Stimulated activated effector memory CD8-positive, alpha-beta T cell treated with anti-CD3 and anti-CD28 coated beads, Interleukin-12 subunit alpha, Interleukin-12 subunit beta, amount 100 ng/mL, for 72 hours (primary cell): ENCODE measurements around the gene GNL1.
"Not testable (repeated sequence)": the region's sequence is repeated elsewhere in the genome, so short reads cannot be mapped to it uniquely, and the experiment has no call there.

Experiments
- ATAC-seq: fragments of 150-1000 bp; cut with Tn5 transposase; 2 replicates; pipeline ENCODE4 v1.10.0; 2021
- DNase-seq, 2 donors: peaks; one replicate each; pipeline ENCODE4 v3.0.0; 2021 to 2022; ENCODE audit warnings: low spot score in 2 of 2
- H3K27ac Mint-ChIP-seq: one replicate; pipeline ENCODE4 v1.8.0; 2022; ENCODE audit warnings: mild to moderate bottlenecking, mixed read lengths
- H3K36me3 Mint-ChIP-seq: one replicate; pipeline ENCODE4 v1.8.0; 2022; ENCODE audit warnings: mild to moderate bottlenecking, mixed read lengths
- H3K4me1 Mint-ChIP-seq: one replicate; pipeline ENCODE4 v1.8.0; 2022; ENCODE audit warnings: mixed read lengths
- H3K4me3 Mint-ChIP-seq: one replicate; pipeline ENCODE4 v1.8.0; 2022; ENCODE audit warnings: mild to moderate bottlenecking, mixed read lengths
- H3K9me3 Mint-ChIP-seq: one replicate; pipeline ENCODE4 v1.8.0; 2022; ENCODE audit warnings: mixed read lengths

GNL1 gene

GRCh38 chr6:30556066-30556905 is at the start of gene GNL1:
Gene GNL1 (minus strand): TSS chr6:30556489. CDS start chr6:30556203, 286 bp downstream.
- H3K4me1 Mint-ChIP-seq, result peaks cover 63% of the 10 kb centered on the region
- peaks cover 95% of the 10 kb centered on the region for H3K36me3 Mint-ChIP-seq
- peak within 1 kb of the TSS; percentile 88 for H3K4me3 Mint-ChIP-seq

GRCh38 chr6:30603961-30604360 is 47.7 kb upstream of the GNL1 start:
- ATAC-seq, result no peak
- no peak for DNase-seq
- peaks cover 100% of the 10 kb centered on the region for H3K36me3 Mint-ChIP-seq
- H3K4me1 Mint-ChIP-seq, result peaks cover 50% of the 10 kb centered on the region
- peak overlapping the region; percentile 76 for H3K27ac Mint-ChIP-seq
- H3K4me3 Mint-ChIP-seq, result no peak overlapping the region
- H3K9me3 Mint-ChIP-seq, result no peaks in the 10 kb centered on the region

More at GRCh38 chr6:30556066-30556905, at the start of gene GNL1:
- Mint-ChIP-seq H3K27ac (peak within 1 kb of the TSS; percentile 97), H3K9me3 (no peaks in the 10 kb centered on the region)
- DNase-seq, result peak; percentile 97 to 100
- ATAC-seq, result peak; percentile 92

- Mint-ChIP-seq H3K4me1 (peaks cover 42% of the 10 kb centered on the region), H3K36me3 (peaks cover 100% of the 10 kb centered on the region), H3K4me3 (no peak overlapping the region), H3K9me3 (no peaks in the 10 kb centered on the region), H3K27ac (peak overlapping the region; percentile 85)
- DNase-seq, result no peak
- ATAC-seq, result no peak
Measured at GRCh38 chr6:30601815-30602641, 45.7 kb upstream of the GNL1 start.

GRCh38 chr6:30601436-30601814 is 45.1 kb upstream of the GNL1 start:
- H3K9me3 Mint-ChIP-seq, result no peaks in the 10 kb centered on the region
- no peak overlapping the region for H3K4me3 Mint-ChIP-seq
- ATAC-seq (no peak), DNase-seq (peak in 1 of 2 donors; percentile 52)
- H3K36me3 Mint-ChIP-seq, result peaks cover 100% of the 10 kb centered on the region
- peaks cover 39% of the 10 kb centered on the region for H3K4me1 Mint-ChIP-seq
- peak overlapping the region; percentile 85 for H3K27ac Mint-ChIP-seq

GRCh38 chr6:30600451-30600961 is 44.2 kb upstream of the GNL1 start:
- H3K4me3 Mint-ChIP-seq, result no peak overlapping the region
- peaks cover 100% of the 10 kb centered on the region for H3K36me3 Mint-ChIP-seq
- DNase-seq, result no peak
- H3K27ac Mint-ChIP-seq, result peak overlapping the region; percentile 85
- no peaks in the 10 kb centered on the region for H3K9me3 Mint-ChIP-seq
- peaks cover 33% of the 10 kb centered on the region for H3K4me1 Mint-ChIP-seq
- ATAC-seq, result no peak

- Mint-ChIP-seq H3K4me3 (no peak overlapping the region), H3K4me1 (peaks cover 33% of the 10 kb centered on the region), H3K9me3 (no peaks in the 10 kb centered on the region), H3K36me3 (peaks cover 100% of the 10 kb centered on the region), H3K27ac (peak overlapping the region; percentile 85)
- ATAC-seq, result no peak
- no peak for DNase-seq
Measured at GRCh38 chr6:30599625-30600324, 43.5 kb upstream of the GNL1 start.

DNA sequence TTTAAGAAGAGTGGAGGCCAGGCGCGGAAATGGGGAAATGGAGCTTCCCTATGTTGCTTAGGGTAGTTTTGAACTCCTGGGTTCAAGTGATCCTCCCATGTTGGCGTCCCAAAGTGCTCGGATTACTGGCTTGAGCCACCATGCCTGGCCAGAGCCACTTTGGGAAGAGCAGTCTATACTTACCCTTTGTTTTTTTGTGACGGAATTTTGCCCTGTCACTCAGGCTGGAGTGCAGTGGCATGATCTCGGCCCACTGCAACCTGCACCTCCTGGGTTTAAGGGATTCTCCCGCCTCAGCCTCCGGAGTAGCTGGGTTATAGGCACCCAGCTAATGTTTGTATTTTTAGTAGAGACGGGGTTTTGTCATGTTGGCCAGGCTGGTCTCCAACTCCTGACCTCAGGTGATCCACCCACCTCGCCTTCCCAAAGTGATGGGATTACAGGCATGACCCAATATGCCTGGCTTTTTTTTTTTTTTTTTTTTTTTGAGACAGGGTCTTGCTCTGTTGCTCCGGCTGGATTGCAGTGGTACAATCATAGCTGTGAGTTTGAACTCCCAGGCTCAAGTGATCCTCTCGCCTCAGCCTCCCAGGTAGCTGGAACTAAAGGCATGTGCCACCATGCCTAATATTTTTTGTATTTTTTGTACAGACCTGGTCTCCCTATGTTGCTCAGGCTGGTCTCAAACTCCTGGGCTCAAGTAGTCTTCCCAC is 42.8 kb upstream of the GNL1 start:
- no peak for DNase-seq
- ATAC-seq, result no peak
- H3K36me3 Mint-ChIP-seq, result peaks cover 100% of the 10 kb centered on the region
- H3K4me1 Mint-ChIP-seq, result peaks cover 28% of the 10 kb centered on the region
- H3K9me3 Mint-ChIP-seq, result no peaks in the 10 kb centered on the region
- peak overlapping the region; percentile 56 for H3K27ac Mint-ChIP-seq
- H3K4me3 Mint-ChIP-seq, result no peak overlapping the region

GRCh38 chr6:30597315-30598144 is 41.2 kb upstream of the GNL1 start:
- H3K4me1 Mint-ChIP-seq, result peaks cover 15% of the 10 kb centered on the region
- H3K4me3 Mint-ChIP-seq, H3K9me3 Mint-ChIP-seq: not testable (repeated sequence)
- peak; percentile 72 to 92 for DNase-seq
- ATAC-seq, result peak; percentile 89
- H3K27ac Mint-ChIP-seq, result peak overlapping the region; percentile 74
- peaks cover 98% of the 10 kb centered on the region for H3K36me3 Mint-ChIP-seq

DNA sequence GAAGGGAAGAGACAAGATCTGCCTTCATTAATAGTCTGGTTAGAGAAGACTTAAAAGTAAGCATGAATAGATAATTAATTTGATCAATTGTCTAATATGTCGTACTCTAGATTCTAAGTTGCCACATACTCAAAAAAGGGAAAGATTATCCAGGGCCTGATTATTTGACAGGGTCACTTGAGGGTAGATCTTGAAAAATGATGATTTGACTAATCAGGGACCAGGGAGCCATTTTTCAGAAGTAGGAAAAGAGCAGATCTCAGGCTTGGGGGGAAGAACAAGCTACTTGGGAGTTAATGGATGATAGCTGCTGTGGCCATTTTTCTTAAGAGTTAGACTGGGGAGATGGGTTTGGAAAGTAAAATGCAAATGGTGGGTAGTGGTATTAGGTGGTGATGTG is 36.0 kb upstream of the GNL1 start:
- DNase-seq (no peak), ATAC-seq (no peak)
- no peaks in the 10 kb centered on the region for H3K9me3 Mint-ChIP-seq
- peak overlapping the region; percentile 23 for H3K27ac Mint-ChIP-seq
- peaks cover 25% of the 10 kb centered on the region for H3K4me1 Mint-ChIP-seq
- no peak overlapping the region for H3K4me3 Mint-ChIP-seq
- peaks cover 98% of the 10 kb centered on the region for H3K36me3 Mint-ChIP-seq

DNA sequence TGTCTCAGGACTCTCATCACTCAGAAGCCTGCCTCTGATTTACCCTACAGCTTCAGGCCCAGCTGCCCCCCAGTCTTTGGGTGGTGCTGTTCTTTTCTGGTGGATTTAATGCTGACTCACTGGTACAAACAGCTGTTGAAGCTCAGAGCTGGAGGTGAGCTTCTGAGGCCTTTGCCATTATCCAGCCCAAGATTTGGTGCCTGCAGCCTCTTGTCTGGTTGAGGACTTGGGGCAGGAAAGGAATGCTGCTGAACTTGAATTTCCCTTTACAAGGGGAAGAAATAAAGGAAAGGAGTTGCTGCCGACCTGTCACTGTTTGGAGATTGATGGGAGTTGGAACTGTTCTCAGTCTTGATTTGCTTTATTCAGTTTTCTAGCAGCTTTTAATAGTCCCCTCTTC is 34.7 kb upstream of the GNL1 start:
- ATAC-seq, result no peak
- H3K4me3 Mint-ChIP-seq, result no peak overlapping the region
- H3K9me3 Mint-ChIP-seq, result no peaks in the 10 kb centered on the region
- H3K36me3 Mint-ChIP-seq, result peaks cover 98% of the 10 kb centered on the region
- peaks cover 21% of the 10 kb centered on the region for H3K4me1 Mint-ChIP-seq
- H3K27ac Mint-ChIP-seq, result peak overlapping the region; percentile 3
- DNase-seq, result no peak

DNA sequence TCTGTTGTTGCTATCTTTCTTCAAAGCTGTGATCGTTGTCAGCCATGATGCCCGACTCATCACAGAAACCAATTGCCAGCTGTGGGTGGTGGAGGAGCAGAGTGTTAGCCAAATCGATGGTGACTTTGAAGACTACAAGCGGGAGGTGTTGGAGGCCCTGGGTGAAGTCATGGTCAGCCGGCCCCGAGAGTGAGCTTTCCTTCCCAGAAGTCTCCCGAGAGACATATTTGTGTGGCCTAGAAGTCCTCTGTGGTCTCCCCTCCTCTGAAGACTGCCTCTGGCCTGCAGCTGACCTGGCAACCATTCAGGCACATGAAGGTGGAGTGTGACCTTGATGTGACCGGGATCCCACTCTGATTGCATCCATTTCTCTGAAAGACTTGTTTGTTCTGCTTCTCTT is 34.2 kb upstream of the GNL1 start:
- peaks cover 21% of the 10 kb centered on the region for H3K4me1 Mint-ChIP-seq
- H3K9me3 Mint-ChIP-seq, result no peaks in the 10 kb centered on the region
- no peak overlapping the region for H3K4me3 Mint-ChIP-seq
- DNase-seq (no peak), ATAC-seq (peak; percentile 21)
- peaks cover 98% of the 10 kb centered on the region for H3K36me3 Mint-ChIP-seq
- H3K27ac Mint-ChIP-seq, result peak overlapping the region; percentile 3

GRCh38 chr6:30589754-30590358 is 33.6 kb upstream of the GNL1 start:
- no peak overlapping the region for H3K27ac Mint-ChIP-seq
- peak; percentile 31 for ATAC-seq
- peaks cover 21% of the 10 kb centered on the region for H3K4me1 Mint-ChIP-seq
- H3K9me3 Mint-ChIP-seq, result no peaks in the 10 kb centered on the region
- H3K4me3 Mint-ChIP-seq, result no peak overlapping the region
- DNase-seq, result no peak
- peaks cover 98% of the 10 kb centered on the region for H3K36me3 Mint-ChIP-seq

GRCh38 chr6:30583921-30584320 is 27.6 kb upstream of the GNL1 start:
- Mint-ChIP-seq H3K4me3 (no peak overlapping the region), H3K36me3 (peaks cover 100% of the 10 kb centered on the region), H3K27ac (peak overlapping the region; percentile 35), H3K9me3 (no peaks in the 10 kb centered on the region), H3K4me1 (no peaks in the 10 kb centered on the region)
- no peak for DNase-seq
- ATAC-seq, result no peak
